Activated CD4-positive, CD25-positive, alpha-beta regulatory T cell treated with anti-CD3 and anti-CD28 coated beads, Interleukin-2, amount 50 U/mL, for 24 hours (primary cell): ENCODE measurements around the gene DAB2IP.
"Not testable (repeated sequence)": the region's sequence is repeated elsewhere in the genome, so short reads cannot be mapped to it uniquely, and the experiment has no call there.

Source experiments
- ATAC-seq, 2 donors: fragments of 150-1000 bp; cut with Tn5 transposase; one replicate each; pipeline ENCODE4 v1.10.0; 2021; ENCODE audit warnings: mild to moderate bottlenecking in 1 of 2, moderate library complexity in 1 of 2

Gene DAB2IP

DNA sequence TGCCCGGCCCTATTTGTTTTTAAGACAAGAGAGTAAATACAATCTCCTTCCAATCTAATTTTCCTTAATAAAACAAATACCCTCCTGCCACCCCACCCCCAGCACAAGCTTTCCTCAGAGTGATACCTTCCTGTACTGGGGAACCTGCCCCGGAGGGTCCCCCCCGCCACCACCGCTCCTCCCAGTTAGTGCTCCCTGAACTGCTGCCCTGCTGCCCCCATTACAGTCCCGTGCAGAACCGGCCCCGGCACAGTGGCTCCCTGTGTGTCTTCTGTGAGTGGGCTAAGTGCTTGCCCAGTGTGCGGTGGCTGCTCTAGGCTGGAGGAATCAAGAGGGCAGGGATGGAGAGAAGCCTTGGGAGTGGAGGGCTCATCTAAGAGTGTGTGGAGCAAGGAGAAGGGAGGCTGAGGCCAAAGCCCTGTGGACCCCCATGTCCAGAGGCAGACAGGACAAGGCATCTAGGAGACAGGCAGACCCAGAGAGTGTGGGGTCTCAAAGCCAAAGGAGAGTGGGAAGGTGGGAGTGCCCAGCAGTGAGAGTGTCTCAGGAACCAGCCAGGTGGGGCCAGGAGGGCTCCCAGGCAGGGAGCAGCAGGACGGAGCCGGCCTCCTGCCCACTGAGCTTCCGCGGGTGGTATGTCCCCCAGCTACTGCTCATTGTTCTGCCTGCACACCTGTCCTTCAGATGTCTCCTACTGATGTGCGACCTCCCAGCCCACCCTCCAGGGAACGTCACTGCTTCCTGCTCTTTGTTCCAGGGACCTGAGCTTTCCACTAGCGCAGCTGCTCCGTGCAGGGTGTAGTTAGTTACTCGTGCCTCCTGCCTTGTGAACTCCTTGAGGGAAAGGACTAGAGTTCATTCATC, 129.0 kb downstream of the DAB2IP start:
- no peak for ATAC-seq

DNA sequence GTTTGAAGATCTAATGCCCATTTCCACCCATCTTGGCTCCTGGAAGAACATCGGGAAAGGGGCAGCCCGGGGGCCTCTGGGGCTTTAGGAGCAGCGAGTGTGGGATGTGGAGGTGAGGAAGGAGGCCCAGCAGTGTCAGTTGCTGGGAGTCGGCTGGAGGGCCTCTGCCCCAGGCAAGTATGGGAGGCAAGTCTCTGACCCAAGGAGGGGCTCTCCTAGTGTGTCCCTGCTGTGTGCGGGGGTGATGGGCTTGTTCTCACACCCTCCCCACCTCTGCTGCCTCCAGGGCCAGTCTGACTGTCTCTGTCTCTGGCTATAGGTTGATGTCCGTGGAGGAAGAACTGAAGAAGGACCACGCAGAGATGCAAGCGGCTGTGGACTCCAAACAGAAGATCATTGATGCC, 129.7 kb downstream of the DAB2IP start:
- ATAC-seq: no peak

DNA sequence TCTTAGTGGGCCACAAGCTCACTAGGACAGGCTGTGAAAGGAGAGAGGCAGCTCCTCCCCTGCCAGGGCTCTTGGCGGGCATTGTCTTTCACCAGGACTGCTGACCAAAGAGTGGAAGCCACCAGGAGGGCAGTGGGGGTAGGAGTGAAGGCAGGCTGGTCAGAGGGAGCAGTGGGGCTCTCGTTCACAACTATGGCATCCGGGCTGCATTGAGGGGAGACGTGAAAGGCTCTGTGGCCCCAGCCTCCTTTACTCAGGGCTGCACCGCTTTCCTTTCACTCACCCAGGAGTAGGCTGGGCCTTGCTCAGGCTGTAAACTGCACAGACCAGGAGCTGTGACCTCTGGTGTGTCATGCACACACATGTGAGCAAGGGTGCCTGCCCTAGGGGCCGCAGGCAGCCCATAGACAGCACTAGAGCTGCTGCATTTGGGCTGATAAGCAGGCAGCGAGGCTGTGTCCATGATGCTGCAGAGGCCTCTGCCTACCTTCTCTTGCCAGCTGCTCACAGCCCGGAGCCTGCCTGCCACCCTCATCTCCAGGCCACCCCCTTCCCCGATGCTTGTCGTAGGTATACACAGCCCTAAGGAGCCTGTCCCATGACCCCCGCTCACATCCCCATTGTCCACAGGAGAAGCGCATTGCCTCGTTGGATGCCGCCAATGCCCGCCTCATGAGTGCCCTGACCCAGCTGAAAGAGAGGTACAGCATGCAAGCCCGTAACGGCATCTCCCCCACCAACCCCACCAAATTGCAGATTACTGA, 130.4 kb downstream of the DAB2IP start:
- no peak for ATAC-seq

DNA sequence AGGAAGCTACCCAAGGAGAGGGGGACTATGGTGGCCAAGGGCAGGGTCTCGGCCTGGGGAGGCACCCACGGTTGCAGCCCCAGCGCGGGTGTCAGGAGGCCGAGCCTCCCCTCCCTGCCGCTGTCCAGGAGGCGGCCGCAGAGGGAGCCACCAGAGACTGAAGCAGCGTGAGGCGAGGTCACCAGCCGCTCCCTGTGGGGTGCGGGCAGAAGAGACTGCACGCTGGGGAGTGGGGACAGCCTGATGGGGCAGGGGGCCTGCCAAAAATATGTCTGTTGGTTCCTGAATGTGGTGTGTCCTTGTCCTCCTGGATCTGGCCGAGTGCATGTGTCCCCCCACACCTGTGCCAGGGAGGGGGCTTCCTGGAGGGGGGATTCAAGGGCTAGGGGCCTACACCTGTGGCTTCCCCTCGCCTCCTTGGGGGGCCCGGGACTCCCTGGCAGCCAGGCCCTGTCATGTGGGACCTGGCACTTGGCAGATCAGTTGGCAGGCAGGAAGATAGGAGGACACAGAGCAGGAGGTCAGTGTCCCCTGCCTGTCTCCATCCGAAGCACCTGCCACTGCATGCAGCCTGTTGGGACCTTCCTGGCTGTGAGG, 131.2 kb downstream of the DAB2IP start:
- ATAC-seq: no peak

DNA sequence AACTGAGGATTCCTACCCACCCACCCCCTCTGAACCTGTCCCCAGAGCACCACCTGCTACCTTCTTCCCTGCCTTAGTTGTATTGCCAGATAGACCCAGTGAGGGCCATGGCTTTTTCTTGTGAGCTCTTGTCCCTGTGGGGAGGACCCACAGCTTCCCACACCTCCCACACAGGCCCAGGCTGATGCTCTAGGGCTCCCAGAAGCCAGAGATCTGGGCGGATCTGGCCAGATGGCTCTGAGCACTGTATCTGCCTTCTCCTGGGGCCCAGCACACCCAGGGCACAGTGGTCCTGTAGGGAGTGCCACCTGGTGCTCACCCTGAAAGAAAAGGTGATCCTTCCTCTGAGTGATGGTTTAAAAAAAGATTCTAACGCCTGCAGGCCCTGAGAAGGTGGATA, 131.7 kb downstream of the DAB2IP start:
- no peak for ATAC-seq

DNA sequence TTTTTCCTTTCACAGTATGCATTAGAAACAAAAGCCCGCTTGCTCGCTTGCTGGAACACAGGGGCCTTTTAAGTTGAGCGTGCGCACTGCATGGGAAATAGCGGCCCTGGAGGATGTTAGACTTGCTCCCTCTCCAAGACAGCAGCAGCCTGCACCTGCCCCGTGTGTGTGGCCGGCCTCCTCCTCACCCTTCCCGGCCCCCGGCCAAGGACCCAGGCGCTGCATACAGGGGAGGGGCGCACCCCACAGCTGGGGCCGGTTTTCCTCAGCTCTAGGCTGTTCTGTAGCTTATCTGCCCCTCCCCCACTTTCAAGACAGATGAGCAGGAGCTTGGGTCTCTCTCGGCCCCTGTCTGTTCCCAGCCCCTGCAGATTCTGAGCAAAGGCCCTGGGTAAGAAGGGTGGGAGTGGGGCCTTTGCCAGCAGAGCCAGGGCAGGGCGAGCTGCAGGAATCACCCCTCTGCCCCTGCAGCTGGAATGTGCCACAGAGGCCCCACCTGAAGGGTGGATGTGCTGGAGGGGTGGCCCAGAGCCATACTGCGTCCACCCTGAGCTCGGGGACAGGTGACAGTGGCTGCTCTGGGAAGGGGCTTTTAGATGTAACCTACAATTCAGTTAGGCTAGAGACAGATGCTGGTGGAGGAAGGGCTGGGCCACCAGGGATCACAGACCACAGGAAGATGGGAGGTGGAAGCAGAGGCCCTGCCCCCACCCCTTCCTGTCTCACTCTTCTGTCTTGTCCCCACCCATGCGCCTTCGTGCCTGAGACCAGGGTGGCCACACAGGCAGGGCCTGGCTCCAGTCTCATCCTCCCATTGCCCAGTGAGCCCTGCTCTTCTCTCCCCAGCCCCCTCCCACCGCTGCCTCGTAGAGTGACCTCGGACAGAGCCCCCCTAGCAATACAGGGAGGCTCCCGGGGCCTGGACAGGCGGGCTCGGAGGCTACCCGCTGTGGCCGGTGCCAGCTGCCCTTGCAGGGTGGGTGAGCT, 132.4 kb downstream of the DAB2IP start:
- no peak for ATAC-seq

DNA sequence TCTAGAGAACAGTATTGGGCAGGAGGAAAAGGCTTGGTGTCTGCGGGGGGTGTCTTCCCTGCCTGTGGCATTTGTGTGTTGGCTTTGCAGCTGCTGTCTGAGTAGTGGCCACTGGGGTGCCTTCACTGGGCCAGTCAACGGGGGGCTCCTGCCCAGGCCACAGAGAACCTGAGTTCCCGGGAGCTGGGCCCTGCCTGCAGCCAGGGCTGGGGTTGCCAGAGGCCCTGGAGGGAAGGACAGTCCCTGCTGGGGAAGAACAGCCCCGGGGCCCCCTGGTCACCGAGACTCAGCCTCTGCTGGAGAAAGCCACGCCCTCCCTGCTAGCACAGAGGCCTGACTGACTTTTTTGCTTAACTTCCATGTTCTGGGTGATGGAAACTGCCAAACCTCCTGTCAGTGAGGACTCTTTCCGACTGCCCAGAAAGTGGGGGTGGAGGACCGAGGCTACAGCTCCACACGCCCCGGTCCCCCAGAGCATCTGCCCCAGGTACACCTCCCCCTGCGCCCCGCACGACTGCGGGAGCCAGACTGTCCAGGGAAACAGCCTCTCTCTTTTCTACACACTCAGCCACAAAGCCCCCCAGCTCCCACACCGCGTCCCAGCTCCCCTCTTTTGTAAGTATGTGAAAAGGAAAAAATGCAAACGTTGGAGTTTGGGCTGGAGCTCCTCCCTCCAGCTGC, 133.4 kb downstream of the DAB2IP start:
- no peak for ATAC-seq

DNA sequence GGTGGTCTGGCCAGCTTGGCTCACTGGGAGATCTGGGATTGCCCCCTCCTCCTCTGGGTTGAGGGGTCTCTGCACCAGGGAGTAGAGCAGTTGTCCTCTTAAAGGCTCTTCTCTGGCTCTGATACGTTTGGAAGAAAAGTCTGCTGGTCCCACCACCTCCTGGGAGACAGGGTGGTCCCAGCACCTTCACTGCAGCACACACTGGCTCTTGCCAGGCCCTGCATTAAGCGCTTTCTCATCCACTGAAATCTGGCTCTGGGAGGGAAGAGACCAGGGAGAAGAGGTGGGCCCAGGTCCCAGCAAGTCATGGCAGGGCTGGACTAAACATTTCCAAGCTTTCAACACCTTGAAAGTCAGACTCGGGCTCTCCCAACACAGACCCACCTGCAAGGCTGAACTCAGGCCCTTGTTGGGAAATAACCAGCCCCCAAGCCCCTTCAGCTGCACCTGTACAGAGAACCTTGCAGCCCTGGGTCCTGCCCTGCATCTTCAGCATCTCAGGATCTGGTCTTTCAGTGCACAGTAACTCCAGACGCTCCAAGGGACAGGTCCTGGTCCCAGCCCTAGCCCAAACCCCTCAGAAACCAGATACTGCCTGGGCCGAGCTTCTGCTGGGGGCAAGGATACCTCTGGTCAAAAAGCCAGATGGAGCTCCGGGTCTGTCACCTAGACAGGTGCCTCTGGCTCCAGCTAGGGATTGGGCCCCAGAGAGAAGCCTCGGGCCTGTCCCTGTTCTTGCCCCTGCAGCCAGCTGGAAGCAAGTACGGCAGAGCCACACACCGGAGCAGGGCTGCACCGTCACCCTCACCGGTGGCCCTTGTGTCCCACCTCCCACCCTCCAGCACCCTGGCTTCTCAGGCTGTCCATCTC, 134.5 kb downstream of the DAB2IP start:
- ATAC-seq: no peak

DNA sequence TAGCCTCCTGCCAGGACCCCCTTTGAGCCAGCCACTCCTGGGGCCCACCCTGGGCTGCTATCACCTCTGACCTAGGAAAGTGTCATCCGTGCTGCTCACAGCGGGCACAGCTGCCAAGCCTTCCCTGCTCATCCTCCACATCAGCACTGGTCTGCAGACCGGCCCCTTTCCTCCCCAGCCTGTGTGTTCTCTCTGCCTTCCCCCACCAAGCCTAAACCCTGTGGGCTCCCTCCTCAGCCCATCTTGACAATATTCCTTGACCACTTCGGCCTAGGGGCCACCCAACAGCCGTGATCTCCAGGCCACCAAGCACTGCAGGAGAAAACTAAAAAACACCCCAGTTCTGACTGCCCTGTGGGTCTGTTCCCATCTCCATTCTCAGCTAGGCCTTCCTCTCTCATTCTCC, 135.1 kb downstream of the DAB2IP start:
- no peak for ATAC-seq

DNA sequence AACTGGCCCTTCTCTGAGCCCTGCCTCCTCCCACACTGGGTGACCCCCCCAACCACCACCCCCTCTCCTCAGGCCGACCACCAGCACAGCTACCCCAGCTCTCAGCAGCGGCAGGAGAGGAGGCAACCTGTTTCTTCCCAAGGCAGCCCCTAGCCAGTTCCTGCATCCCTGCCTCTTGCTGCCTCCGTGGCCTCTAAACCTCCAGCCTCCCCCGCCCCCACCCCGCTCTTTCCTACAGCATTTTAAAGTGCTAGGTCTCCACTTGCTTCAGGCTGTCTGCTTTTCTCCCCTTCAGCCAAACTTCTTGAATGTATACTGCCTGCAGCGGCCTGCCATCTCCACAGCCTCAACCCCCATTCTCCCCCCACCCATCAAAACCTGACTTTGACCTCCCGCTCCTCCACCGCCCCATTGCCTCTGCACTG, 135.6 kb downstream of the DAB2IP start:
- ATAC-seq: no peak

DNA sequence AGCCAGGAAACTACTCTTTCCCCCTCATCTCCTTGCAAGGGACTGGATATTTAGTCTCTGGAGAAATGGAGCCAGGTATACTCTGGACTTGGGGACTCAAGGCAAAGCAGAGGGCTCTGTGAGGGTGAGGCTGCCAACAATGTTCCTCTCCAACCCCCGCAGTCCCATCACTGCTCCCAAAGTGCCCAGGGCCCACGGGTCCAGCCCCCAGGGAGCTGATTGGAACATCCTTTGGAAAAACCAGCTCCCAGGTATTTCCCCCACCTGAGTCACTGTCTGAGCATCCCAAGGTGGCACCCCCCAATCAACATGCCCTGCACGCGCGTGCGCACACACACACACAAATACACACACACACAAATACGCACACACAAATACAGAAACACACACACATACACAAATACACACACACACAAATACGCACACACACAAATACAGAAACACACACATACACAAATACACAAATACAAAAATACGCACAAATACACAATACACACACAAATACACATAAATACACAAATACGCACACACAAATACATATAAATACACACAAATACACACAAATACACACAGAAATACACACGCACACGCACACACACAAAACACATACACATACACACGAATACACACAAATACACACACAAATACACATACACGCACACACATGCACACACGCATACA, 137.4 kb downstream of the DAB2IP start:
- no peak for ATAC-seq

DNA sequence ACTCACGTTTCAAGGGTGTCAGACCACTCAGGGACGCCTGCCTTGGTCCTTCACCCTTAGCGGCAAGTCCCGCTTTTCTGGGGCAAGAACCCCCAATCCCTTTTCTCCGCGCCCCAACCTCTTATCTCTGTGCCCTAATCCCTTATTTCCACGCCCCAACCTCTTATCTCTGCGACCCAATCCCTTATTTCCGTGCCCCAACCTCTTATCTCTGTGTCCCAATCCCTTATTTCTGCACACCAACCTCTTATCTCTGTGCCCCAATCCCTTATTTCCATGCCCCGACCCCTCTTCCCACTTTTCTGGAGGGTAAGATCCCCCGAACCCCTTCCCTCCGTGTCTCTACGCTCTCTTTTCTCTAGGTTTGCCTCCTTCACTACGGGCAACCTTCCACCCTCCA, 139.4 kb downstream of the DAB2IP start:
- no peak for ATAC-seq

DNA sequence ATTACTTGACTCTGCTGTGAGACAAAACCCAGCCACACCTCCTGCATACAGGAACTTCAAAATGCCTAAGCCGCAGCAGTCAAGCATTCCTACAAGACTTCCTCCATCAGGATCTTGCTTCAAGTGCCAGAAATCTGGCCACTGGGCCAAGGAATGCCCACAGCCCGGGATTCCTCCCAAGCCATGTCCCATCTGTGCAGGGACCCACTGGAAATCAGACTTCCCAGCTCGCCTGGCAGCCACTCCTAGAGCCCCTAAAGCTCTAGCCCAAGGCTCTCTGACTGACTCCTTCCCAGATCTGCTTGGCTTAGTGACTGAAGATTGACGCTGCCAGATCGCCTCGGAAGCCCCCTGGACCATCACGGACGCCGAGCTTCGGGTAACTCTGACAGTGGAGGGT, 141.0 kb downstream of the DAB2IP start:
- ATAC-seq: not testable (repeated sequence)

DNA sequence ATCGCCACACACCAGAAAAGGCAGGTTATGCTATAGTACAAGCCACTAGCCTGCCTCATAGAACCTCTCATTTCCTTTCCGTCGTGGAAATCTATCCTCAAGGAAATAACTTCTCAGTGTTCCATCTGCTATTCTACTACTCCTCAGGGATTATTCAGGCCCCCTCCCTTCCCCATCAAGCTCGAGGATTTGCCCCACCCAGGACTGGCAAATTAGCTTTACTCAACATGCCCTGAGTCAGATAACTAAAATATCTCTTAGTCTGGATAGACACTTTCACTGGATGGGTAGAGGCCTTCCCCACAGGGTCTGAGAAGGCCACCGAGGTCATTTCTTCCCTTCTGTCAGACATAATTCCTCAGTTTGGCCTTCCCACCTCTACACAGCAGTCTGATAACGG, 142.9 kb downstream of the DAB2IP start:
- ATAC-seq: not testable (repeated sequence)

DNA sequence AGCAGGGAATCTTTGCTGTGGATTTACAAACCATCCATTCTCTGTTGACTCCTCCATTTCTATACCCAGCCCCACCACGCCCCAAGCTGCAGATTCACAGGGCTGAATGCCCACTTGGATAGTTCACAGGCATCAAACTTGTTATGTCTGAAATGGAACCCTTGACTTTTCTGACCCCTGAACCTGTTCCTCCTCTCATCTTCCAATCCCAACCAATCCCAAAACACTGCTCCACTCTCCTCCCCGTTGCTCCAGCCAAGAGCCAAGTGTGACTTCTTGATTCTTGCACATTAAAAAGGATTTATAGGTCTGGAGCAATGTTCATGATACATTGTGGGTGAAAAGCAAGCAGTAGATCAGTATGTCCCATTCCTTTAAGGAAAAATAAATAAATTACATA, 145.6 kb downstream of the DAB2IP start:
- no peak for ATAC-seq

DNA sequence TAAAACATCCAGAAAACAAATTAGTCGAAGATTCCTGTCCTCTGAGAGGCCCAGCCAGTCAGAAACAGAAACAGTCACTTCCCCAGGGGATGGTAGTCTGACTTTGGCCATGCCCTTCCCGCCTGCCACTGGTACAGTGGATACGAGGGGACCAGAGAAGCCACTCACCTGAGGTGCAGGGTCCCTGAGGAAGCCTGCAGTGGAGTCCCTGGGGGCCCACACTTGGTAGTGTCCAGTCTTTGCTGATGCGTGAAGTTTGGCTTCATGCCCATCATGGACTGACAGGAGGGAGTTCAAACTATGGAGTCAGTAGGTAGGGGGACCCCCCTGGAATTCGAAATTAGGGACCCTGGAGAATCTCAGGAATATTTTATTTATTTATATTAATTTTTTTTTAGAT, 147.5 kb downstream of the DAB2IP start:
- no peak for ATAC-seq

DNA sequence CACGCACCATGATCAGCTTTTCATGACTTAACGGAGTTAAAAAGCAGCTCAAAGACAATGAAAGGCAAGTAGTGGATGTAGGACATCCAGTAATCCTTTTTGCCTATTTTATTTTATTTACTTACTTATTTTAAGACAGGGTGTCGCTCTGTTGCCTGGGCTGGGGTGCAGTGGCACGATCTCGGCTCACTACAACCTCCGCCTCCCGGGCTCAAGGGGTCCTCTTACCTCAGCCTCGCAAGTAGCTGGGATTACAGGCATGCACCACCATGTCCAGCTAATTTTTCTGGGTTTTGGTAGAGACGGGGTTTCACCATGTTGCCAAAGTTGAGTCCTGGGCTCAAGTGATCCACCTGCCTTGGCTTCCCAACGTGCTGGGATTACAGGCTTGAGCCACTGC, 148.9 kb downstream of the DAB2IP start:
- no peak for ATAC-seq

DNA sequence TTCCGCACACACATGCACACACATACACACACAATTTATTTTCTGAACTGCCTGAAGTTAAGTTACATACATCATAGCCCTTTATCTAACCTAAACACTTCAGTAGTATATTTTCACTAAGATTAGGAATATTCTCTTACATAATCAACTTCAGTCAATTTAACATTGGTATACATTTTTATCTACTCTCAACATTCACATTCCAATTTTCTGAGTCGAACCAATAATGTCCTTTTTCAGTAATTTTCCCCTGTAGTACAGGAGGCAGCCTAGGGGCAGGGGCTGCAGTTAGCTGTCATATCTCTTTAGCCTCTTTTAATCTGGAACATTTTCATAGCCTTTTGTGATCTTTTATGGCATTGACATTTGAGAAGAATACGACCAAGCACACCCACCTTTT, 150.1 kb downstream of the DAB2IP start:
- ATAC-seq: no peak

DNA sequence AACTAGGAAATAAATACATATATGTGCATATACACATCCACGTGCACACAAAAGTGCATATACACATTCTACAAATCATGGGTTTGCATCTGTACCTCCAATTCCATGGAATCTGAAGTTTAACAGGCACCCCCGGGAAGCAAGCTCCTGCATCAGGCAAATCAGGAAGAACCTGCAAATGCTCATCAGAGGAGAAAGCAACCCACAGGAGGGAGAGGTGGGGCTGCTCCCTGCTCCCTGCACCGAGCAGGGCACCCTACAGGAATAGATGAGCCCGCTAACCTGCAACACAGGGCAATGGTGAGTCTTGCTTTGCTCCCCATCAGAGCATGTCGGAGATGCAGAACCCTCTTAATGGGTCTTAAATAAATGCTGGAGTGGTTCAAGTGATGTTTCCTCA, 151.3 kb downstream of the DAB2IP start:
- ATAC-seq: no peak
